OCI-LY3 (cell line): ENCODE measurements around the gene C2.
"Not testable (repeated sequence)": the region's sequence is repeated elsewhere in the genome, so short reads cannot be mapped to it uniquely, and the experiment has no call there.

Source experiments
- H2AFZ ChIP-seq: fragments of 200-600, 300-600 bp; shearing (Covaris generic); 2 replicates; pipeline ENCODE4 v1.6.0; 2014; ENCODE audit warnings: antibody characterized with exemption, low read depth, low read length
- H3K27ac ChIP-seq: fragments of 200-600, 300-600 bp; sonication (generic); 2 replicates; pipeline ENCODE4 v1.5.1; 2014; ENCODE audit warnings: mild to moderate bottlenecking, low read length, moderate library complexity, mixed read lengths
- H3K27me3 ChIP-seq: fragments of 200-600, 300-600 bp; sonication (generic); 2 replicates; pipeline ENCODE4 v1.6.1; 2014; ENCODE audit warnings: low read depth, low read length, mixed read lengths
- H3K36me3 ChIP-seq: fragments of 200-600, 300-600 bp; sonication (generic); replicated peaks from 2 replicates; pipeline ENCODE3; 2014; ENCODE audit warnings: low read depth, low read length, mixed read lengths
- H3K4me1 ChIP-seq: fragments of 300-600, 200-600 bp; sonication (generic); 2 replicates; pipeline ENCODE4 v1.6.1; 2014; ENCODE audit warnings: low read length, mixed read lengths
- H3K4me2 ChIP-seq: fragments of 200-600, 300-600 bp; sonication (generic); 2 replicates; pipeline ENCODE4 v1.6.1; 2014; ENCODE audit warnings: low read length, mixed read lengths
- H3K4me3 ChIP-seq: fragments of 300-600, 200-600 bp; sonication (generic); 2 replicates; pipeline ENCODE4 v1.5.1; 2014; ENCODE audit warnings: antibody characterized with exemption, mild to moderate bottlenecking, low read length, moderate library complexity
- H3K79me2 ChIP-seq: fragments of 300-600, 200-600 bp; shearing (Covaris generic); 2 replicates; pipeline ENCODE4 v1.6.1; 2014; ENCODE audit warnings: mild to moderate bottlenecking, low read length, mixed read lengths
- H3K9ac ChIP-seq: fragments of 300-600, 200-600 bp; shearing (Covaris generic); 2 replicates; pipeline ENCODE4 v1.6.0; 2014; ENCODE audit warnings: mild to moderate bottlenecking, low read length, moderate library complexity
- H3K9me3 ChIP-seq: fragments of 200-600, 300-600 bp; shearing (Covaris generic); 2 replicates; pipeline ENCODE4 v1.6.1; 2014; ENCODE audit warnings: low read length, mixed read lengths; ENCODE audit not compliant: insufficient read depth
- H4K20me1 ChIP-seq: fragments of 200-600, 300-600 bp; sonication (generic); 2 replicates; pipeline ENCODE4 v1.6.1; 2016; ENCODE audit warnings: low read length, mixed read lengths; ENCODE audit not compliant: insufficient read depth
- CTCF ChIP-seq: fragments of 200-600, 300-600 bp; sonication (generic); IDR thresholded peaks from 2 replicates; pipeline ENCODE4 v1.5.1; 2014; ENCODE audit warnings: antibody characterized with exemption, low read length, low read depth
- EZH2phosphoT487 ChIP-seq: fragments of 200-600 bp; shearing (Covaris generic); IDR thresholded peaks from 2 replicates; pipeline ENCODE4 v1.6.1; 2018; ENCODE audit warnings: antibody characterized with exemption, mixed run types, low read depth

The C2 gene

GRCh38 chr6:31977816-31978431 lies 50.4 kb downstream of the C2 start:
- no peaks in the 10 kb centered on the region for H3K36me3 ChIP-seq
- no peak overlapping the region for H3K4me3 ChIP-seq
- no peak overlapping the region for H3K4me2 ChIP-seq
- no peaks in the 10 kb centered on the region for H3K9me3 ChIP-seq
- TF ChIP-seq EZH2phosphoT487 (no peak), CTCF (no peak)
- H3K27ac ChIP-seq = no peak overlapping the region
- no peaks in the 10 kb centered on the region for H3K27me3 ChIP-seq
- no peaks in the 10 kb centered on the region for H3K79me2 ChIP-seq
- no peak overlapping the region for H2AFZ ChIP-seq
- no peak overlapping the region for H3K9ac ChIP-seq
- no peaks in the 10 kb centered on the region for H4K20me1 ChIP-seq
- peaks cover 5% of the 10 kb centered on the region for H3K4me1 ChIP-seq

DNA sequence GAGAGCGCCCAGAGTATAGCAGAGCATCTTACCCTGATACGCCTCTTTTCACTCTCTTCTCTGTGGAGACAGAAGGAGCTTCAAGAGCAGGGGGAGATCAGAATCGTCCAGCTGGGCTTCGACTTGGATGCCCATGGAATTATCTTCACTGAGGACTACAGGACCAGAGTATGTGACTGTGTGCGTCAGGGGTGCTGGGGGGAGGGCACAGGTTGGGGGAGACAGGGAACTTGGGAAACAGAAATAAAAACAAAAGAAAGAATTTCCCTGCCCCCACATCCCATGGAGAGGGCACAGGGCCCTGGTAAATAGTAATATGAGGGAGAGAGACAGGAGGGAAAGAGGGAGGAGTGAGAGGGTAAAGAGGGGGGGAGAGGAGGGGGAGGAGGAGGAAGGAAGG lies 51.3 kb downstream of the C2 start:
- Histone ChIP-seq H3K79me2 (no peaks in the 10 kb centered on the region), H3K27ac (no peak overlapping the region), H3K4me2 (no peak overlapping the region), H3K4me1 (no peaks in the 10 kb centered on the region), H4K20me1 (no peaks in the 10 kb centered on the region), H3K27me3 (no peaks in the 10 kb centered on the region), H3K9ac (no peak overlapping the region), H3K36me3 (no peaks in the 10 kb centered on the region), H3K9me3 (no peaks in the 10 kb centered on the region), H2AFZ (no peak overlapping the region), H3K4me3 (no peak overlapping the region)
- TF ChIP-seq EZH2phosphoT487 (no peak), CTCF (no peak)

- H3K4me1 ChIP-seq = no peaks in the 10 kb centered on the region
- H3K4me3 ChIP-seq = no peak overlapping the region
- H3K79me2 ChIP-seq = no peaks in the 10 kb centered on the region
- no peaks in the 10 kb centered on the region for H3K9me3 ChIP-seq
- H2AFZ ChIP-seq = no peak overlapping the region
- H3K36me3 ChIP-seq = no peaks in the 10 kb centered on the region
- TF ChIP-seq EZH2phosphoT487 (no peak), CTCF (no peak)
- H3K9ac ChIP-seq = no peak overlapping the region
- no peaks in the 10 kb centered on the region for H3K27me3 ChIP-seq
- H3K4me2 ChIP-seq = no peak overlapping the region
- no peak overlapping the region for H3K27ac ChIP-seq
- H4K20me1 ChIP-seq = no peaks in the 10 kb centered on the region
Measured at GRCh38 chr6:31979238-31979898, 51.9 kb downstream of the C2 start.

- H3K9ac ChIP-seq, H3K79me2 ChIP-seq, H3K27ac ChIP-seq, H3K27me3 ChIP-seq, H3K9me3 ChIP-seq, H3K36me3 ChIP-seq, H2AFZ ChIP-seq, H3K4me3 ChIP-seq, H3K4me1 ChIP-seq, H4K20me1 ChIP-seq, H3K4me2 ChIP-seq: not testable (repeated sequence)
Measured at GRCh38 chr6:31980195-31980876, 52.8 kb downstream of the C2 start.

DNA sequence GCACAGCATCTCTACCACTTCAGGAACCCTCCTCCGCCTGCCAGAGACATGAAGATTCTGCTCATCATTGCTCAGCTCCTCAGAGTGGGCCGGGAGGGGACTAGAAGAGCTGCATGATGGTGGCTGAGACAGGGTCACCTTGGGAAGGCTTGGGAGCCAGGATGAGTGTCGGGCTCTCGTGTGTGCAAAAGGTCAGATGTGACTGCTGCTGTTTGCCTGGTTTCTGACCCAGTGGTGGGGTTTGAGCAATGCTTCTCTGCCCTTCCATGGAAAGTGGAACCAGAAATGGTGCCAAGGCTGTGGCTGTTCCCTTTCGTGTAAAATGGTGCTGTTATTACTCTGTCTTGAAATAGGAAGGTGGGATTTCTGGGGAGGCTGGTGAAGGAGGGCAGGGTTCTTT lies 53.5 kb downstream of the C2 start:
- H3K4me3 ChIP-seq, H3K9me3 ChIP-seq, H2AFZ ChIP-seq, H3K36me3 ChIP-seq, H3K9ac ChIP-seq, H3K79me2 ChIP-seq, H3K4me1 ChIP-seq, H3K27me3 ChIP-seq, H3K27ac ChIP-seq, H3K4me2 ChIP-seq, H4K20me1 ChIP-seq: not testable (repeated sequence)

GRCh38 chr6:31981744-31982143 lies 54.2 kb downstream of the C2 start, which contains the start of gene C4A:
Gene C4A, plus strand, starts transcription at chr6:31982057. Its CDS starts 51 bp downstream, at chr6:31982108.
- H3K4me3 ChIP-seq, H3K79me2 ChIP-seq, H2AFZ ChIP-seq, H3K27ac ChIP-seq, H3K4me2 ChIP-seq, H3K27me3 ChIP-seq, H4K20me1 ChIP-seq, H3K9me3 ChIP-seq, H3K36me3 ChIP-seq, H3K4me1 ChIP-seq, H3K9ac ChIP-seq: not testable (repeated sequence)

DNA sequence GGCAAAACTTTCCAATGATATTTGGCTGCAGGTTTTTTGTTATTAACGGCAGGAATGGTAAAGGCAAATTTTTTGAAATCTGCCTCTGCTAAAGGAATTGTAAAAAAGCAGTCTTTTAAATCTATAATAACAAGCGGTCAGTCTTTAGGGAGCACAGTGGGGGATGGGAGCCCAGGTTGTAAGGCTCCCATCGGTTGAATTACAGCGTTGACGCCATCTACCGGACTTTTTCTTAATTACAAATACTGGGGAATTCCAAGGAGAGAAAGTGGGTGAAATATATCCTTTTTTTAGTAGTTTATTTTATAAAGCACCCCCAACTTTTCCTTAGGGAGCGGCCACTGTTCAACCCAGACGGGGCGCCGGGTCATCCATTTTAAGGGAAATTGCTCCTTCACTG lies 61.8 kb downstream of the C2 start:
- not testable (repeated sequence) for H3K36me3 ChIP-seq, H3K9ac ChIP-seq, H3K9me3 ChIP-seq, H3K79me2 ChIP-seq, H2AFZ ChIP-seq, H3K4me2 ChIP-seq, H3K4me3 ChIP-seq, H4K20me1 ChIP-seq, H3K27ac ChIP-seq, H3K27me3 ChIP-seq, H3K4me1 ChIP-seq
